SK-N-SH treated with all-trans-retinoic acid at 6 μM for 48 hours (cell line): ENCODE measurements around the gene MRPL33.

Source experiments
- ATAC-seq: fragments of 200-7000 bp; cut with Tn5 transposase; 3 replicates; pipeline ENCODE4 v1.9.1; 2020; ENCODE audit warnings: mild to moderate bottlenecking, moderate library complexity
- ARNTL ChIP-seq: fragments of 450-650 bp; formaldehyde crosslinking; IDR thresholded peaks from 2 replicates; pipeline ENCODE4 v1.5.0; 2020; ENCODE audit warnings: low read depth, mild to moderate bottlenecking, moderate library complexity, borderline replicate concordance
- BACH2 ChIP-seq: fragments of 250-450 bp; sonication (Bioruptor Pico); IDR thresholded peaks from 2 replicates; pipeline ENCODE4 v1.9.0; 2021; ENCODE audit warnings: mild to moderate bottlenecking, borderline replicate concordance
- CSDC2 ChIP-seq: fragments of 250-450 bp; sonication (Bioruptor Pico); IDR thresholded peaks from 2 replicates; pipeline ENCODE4 v1.5.0; 2020; ENCODE audit warnings: mild to moderate bottlenecking, moderate library complexity
- ESRRG ChIP-seq: fragments of 250-450 bp; sonication (Bioruptor Pico); IDR thresholded peaks from 2 replicates; pipeline ENCODE4 v1.6.1; 2021; ENCODE audit warnings: mild to moderate bottlenecking
- GLIS3 ChIP-seq: fragments of 250-450 bp; sonication (Bioruptor Pico); IDR thresholded peaks from 2 replicates; pipeline ENCODE4 v1.5.0; 2020; ENCODE audit warnings: mild to moderate bottlenecking, moderate library complexity
- ISL1 ChIP-seq: fragments of 250-450 bp; sonication (Bioruptor Pico); IDR thresholded peaks from 2 replicates; pipeline ENCODE4 v2.1.2; 2022; ENCODE audit warnings: mild to moderate bottlenecking, moderate library complexity
- OSR1 ChIP-seq: fragments of 250-450 bp; sonication (Bioruptor Pico); IDR thresholded peaks from 2 replicates; pipeline ENCODE4 v1.8.0; 2022; ENCODE audit warnings: moderate library complexity, mild to moderate bottlenecking, inconsistent platforms
- PPARA ChIP-seq: fragments of 250-450 bp; sonication (Bioruptor Pico); IDR thresholded peaks from 2 replicates; pipeline ENCODE4 v1.5.0; 2020; ENCODE audit warnings: mild to moderate bottlenecking, borderline replicate concordance
- RARB ChIP-seq: fragments of 250-450 bp; sonication (Bioruptor Pico); IDR thresholded peaks from 2 replicates; pipeline ENCODE4 v1.8.0; 2021; ENCODE audit warnings: mild to moderate bottlenecking, moderate library complexity
- SNAI2 ChIP-seq: fragments of 250-450 bp; sonication (Bioruptor Pico); IDR thresholded peaks from 2 replicates; pipeline ENCODE4 v1.5.0; 2020; ENCODE audit warnings: mild to moderate bottlenecking, moderate library complexity
- TCF4 ChIP-seq: fragments of 250-450 bp; sonication (Bioruptor Pico); IDR thresholded peaks from 2 replicates; pipeline ENCODE4 v1.8.0; 2021; ENCODE audit warnings: mild to moderate bottlenecking, moderate library complexity, borderline replicate concordance
- TOX ChIP-seq: fragments of 250-450 bp; sonication (Bioruptor Pico); IDR thresholded peaks from 2 replicates; pipeline ENCODE4 v1.8.0; 2021; ENCODE audit warnings: mild to moderate bottlenecking, moderate library complexity, borderline replicate concordance
- ZC3H10 ChIP-seq: fragments of 250-450 bp; sonication (Bioruptor Pico); IDR thresholded peaks from 2 replicates; pipeline ENCODE4 v1.5.1; 2021; ENCODE audit warnings: mild to moderate bottlenecking, moderate library complexity
- ZFP3 ChIP-seq: fragments of 250-450 bp; sonication (Bioruptor Pico); IDR thresholded peaks from 2 replicates; pipeline ENCODE4 v1.5.0; 2020; ENCODE audit warnings: mild to moderate bottlenecking, moderate library complexity
- ZFP30 ChIP-seq: fragments of 450-650 bp; formaldehyde crosslinking; IDR thresholded peaks from 2 replicates; pipeline ENCODE4 v1.5.0; 2022; ENCODE audit warnings: mild to moderate bottlenecking, moderate library complexity
- ZNF565 ChIP-seq: fragments of 450-650 bp; formaldehyde crosslinking; conservative IDR thresholded peaks from 2 replicates; pipeline ENCODE4 v1.5.0; 2020; ENCODE audit warnings: low read depth, mild to moderate bottlenecking, moderate library complexity
- ZNF70 ChIP-seq: fragments of 450-650 bp; formaldehyde crosslinking; IDR thresholded peaks from 2 replicates; pipeline ENCODE4 v1.5.0; 2020; ENCODE audit warnings: mild to moderate bottlenecking, moderate library complexity
- ZNF8 ChIP-seq: fragments of 450-650 bp; formaldehyde crosslinking; IDR thresholded peaks from 2 replicates; pipeline ENCODE4 v1.5.0; 2020; ENCODE audit warnings: mild to moderate bottlenecking, moderate library complexity
- TF ChIP-seq, protein P1 (sequence below): fragments of 250-450 bp; sonication (Bioruptor Pico); IDR thresholded peaks from 2 replicates; pipeline ENCODE4 v1.5.0; 2020; ENCODE audit warnings: mild to moderate bottlenecking, moderate library complexity
- TF ChIP-seq, protein P2 (sequence below): fragments of 250-450 bp; sonication (Bioruptor Pico); IDR thresholded peaks from 2 replicates; pipeline ENCODE4 v1.5.1; 2021; ENCODE audit warnings: mild to moderate bottlenecking, moderate library complexity
- TF ChIP-seq, protein P3 (sequence below): fragments of 250-450 bp; sonication (Bioruptor Pico); IDR thresholded peaks from 2 replicates; pipeline ENCODE4 v1.5.1; 2020; ENCODE audit warnings: low read depth, mild to moderate bottlenecking, moderate library complexity
- TF ChIP-seq, protein P4 (sequence below): fragments of 250-450 bp; sonication (Bioruptor Pico); IDR thresholded peaks from 2 replicates; pipeline ENCODE4 v1.8.0; 2021; ENCODE audit warnings: low read depth, mild to moderate bottlenecking, moderate library complexity, borderline replicate concordance

Gene MRPL33

DNA sequence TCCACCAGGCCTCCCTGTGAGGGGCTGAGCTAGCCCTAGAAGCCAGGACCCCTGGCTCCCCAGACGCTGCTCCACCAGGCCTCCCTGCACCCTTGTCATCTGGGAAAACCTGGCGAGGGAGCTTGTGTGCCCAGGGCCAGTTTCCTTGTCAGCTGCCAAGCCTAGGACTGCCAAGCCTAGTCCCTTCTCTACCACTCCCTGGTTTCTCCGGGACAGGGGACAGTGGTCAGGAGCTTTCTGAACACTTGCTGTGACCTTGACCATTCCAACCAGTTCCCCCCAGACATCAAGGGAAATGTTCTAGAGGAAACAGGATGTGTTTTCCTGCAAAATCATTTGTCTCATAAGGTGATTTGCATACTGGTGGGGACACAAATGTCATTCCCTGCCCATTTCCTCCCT, 41.3 kb upstream of the MRPL33 start (continued):
- TF ChIP-seq, protein P1, sequence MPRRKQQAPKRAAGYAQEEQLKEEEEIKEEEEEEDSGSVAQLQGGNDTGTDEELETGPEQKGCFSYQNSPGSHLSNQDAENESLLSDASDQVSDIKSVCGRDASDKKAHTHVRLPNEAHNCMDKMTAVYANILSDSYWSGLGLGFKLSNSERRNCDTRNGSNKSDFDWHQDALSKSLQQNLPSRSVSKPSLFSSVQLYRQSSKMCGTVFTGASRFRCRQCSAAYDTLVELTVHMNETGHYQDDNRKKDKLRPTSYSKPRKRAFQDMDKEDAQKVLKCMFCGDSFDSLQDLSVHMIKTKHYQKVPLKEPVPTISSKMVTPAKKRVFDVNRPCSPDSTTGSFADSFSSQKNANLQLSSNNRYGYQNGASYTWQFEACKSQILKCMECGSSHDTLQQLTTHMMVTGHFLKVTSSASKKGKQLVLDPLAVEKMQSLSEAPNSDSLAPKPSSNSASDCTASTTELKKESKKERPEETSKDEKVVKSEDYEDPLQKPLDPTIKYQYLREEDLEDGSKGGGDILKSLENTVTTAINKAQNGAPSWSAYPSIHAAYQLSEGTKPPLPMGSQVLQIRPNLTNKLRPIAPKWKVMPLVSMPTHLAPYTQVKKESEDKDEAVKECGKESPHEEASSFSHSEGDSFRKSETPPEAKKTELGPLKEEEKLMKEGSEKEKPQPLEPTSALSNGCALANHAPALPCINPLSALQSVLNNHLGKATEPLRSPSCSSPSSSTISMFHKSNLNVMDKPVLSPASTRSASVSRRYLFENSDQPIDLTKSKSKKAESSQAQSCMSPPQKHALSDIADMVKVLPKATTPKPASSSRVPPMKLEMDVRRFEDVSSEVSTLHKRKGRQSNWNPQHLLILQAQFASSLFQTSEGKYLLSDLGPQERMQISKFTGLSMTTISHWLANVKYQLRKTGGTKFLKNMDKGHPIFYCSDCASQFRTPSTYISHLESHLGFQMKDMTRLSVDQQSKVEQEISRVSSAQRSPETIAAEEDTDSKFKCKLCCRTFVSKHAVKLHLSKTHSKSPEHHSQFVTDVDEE (CRISPR knock-in tag), result no peak
- TF ChIP-seq TOX (CRISPR knock-in tag) (no peak), ZNF70 (CRISPR knock-in tag) (no peak), TCF4 (CRISPR knock-in tag) (no peak)

GRCh38 chr2:27730980-27731691, 40.4 kb upstream of the MRPL33 start:
- ATAC-seq, result no peak
- TF ChIP-seq RARB (CRISPR knock-in tag) (no peak), TOX (CRISPR knock-in tag) (no peak), ZFP30 (CRISPR knock-in tag) (no peak), ZNF565 (CRISPR knock-in tag) (no peak), ZNF70 (CRISPR knock-in tag) (no peak), ESRRG (CRISPR knock-in tag) (no peak), ZC3H10 (no peak), SNAI2 (CRISPR knock-in tag) (no peak), ISL1 (no peak), GLIS3 (CRISPR knock-in tag) (no peak), BACH2 (CRISPR knock-in tag) (no peak), TCF4 (CRISPR knock-in tag) (no peak), OSR1 (no peak), ZNF8 (CRISPR knock-in tag) (no peak), PPARA (no peak), ARNTL (no peak)
- TF ChIP-seq, protein P1 (CRISPR knock-in tag), result no peak
- TF ChIP-seq, protein P2, sequence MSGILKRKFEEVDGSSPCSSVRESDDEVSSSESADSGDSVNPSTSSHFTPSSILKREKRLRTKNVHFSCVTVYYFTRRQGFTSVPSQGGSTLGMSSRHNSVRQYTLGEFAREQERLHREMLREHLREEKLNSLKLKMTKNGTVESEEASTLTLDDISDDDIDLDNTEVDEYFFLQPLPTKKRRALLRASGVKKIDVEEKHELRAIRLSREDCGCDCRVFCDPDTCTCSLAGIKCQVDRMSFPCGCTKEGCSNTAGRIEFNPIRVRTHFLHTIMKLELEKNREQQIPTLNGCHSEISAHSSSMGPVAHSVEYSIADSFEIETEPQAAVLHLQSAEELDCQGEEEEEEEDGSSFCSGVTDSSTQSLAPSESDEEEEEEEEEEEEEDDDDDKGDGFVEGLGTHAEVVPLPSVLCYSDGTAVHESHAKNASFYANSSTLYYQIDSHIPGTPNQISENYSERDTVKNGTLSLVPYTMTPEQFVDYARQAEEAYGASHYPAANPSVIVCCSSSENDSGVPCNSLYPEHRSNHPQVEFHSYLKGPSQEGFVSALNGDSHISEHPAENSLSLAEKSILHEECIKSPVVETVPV (CRISPR knock-in tag), result no peak
- TF ChIP-seq, protein P3, sequence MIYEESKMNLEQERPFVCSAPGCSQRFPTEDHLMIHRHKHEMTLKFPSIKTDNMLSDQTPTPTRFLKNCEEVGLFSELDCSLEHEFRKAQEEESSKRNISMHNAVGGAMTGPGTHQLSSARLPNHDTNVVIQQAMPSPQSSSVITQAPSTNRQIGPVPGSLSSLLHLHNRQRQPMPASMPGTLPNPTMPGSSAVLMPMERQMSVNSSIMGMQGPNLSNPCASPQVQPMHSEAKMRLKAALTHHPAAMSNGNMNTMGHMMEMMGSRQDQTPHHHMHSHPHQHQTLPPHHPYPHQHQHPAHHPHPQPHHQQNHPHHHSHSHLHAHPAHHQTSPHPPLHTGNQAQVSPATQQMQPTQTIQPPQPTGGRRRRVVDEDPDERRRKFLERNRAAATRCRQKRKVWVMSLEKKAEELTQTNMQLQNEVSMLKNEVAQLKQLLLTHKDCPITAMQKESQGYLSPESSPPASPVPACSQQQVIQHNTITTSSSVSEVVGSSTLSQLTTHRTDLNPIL (CRISPR knock-in tag), result no peak
- TF ChIP-seq, protein P4, sequence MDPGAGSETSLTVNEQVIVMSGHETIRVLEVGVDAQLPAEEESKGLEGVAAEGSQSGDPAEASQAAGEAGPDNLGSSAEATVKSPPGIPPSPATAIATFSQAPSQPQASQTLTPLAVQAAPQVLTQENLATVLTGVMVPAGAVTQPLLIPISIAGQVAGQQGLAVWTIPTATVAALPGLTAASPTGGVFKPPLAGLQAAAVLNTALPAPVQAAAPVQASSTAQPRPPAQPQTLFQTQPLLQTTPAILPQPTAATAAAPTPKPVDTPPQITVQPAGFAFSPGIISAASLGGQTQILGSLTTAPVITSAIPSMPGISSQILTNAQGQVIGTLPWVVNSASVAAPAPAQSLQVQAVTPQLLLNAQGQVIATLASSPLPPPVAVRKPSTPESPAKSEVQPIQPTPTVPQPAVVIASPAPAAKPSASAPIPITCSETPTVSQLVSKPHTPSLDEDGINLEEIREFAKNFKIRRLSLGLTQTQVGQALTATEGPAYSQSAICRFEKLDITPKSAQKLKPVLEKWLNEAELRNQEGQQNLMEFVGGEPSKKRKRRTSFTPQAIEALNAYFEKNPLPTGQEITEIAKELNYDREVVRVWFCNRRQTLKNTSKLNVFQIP (CRISPR knock-in tag), result no peak
- TF ChIP-seq, all 23 proteins: peak for 0

- no peak for ATAC-seq
- TF ChIP-seq RARB (CRISPR knock-in tag) (no peak), CSDC2 (CRISPR knock-in tag) (no peak), ZNF8 (CRISPR knock-in tag) (no peak), ZFP30 (CRISPR knock-in tag) (no peak), ZNF565 (CRISPR knock-in tag) (no peak), ZFP3 (no peak), ZNF70 (CRISPR knock-in tag) (no peak)
- TF ChIP-seq, all 23 proteins: peak for 0
These were observed 37.2 kb upstream of the MRPL33 start for GRCh38 chr2:27734305-27734704.
